HG02852 (cell line): ENCODE results near the gene C10orf105.

Experiments
- ATAC-seq: cut with Tn5 transposase; IDR thresholded peaks from one replicate; pipeline ENCODE4 v1.9.1; 2021; ENCODE audit warnings: mild to moderate bottlenecking, moderate library complexity; ENCODE audit not compliant: unreplicated experiment

C10orf105 gene

DNA sequence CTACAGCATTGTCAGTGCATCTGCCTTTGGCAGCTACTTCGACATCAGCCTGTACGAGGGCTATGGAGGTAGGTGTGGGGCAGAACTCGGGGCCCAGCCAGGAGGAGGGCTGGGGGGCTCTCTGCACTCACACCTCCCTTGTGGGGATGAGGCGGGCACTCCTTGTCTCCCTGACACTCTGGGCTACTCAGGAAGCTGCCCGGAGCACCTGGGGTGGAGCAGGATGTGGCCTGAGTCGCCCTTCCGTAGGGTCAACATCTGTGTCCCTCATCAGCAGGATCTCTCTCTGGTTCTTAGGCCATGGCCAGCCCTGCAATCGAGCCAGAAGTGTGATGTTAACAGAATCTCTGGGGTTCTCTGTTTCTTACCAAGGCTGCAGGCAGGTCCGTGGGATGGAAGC, 40.2 kb downstream of the C10orf105 start:
- no peak for ATAC-seq

DNA sequence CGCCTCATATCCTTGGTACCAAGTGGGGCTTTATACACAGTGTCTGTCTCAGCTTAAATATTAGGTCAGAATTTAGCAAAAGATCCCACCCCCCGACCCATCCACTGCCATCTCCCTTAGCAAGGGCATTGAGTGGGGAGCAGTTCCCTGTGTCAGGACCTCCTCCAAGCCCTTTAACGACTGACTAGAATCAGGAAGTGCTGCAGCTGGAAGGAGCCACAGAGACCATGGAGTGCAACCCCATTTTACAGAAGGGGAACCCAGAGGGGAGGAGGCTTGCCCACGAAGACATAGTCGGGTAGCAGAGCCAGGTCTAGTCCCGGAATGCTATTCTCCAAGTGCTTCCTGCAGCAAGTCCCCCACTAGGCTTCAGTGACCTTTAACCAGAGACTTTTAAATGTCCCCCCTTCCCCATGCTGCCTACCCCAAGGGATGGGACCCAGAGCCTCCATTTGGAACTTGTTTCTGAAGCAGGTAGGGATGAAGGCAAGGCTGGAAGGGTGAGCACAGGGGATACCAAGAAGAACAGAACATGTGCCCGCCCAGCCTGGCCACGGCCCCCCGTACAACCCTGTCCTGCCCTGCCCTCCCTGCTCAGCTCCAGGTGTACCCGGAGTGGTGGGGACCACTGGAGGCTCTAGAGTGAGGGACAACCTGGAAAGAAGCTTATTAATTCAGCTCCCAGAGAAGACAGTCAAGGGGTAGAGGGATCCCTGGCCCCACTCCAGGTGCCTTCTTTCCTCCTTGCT, 41.3 kb downstream of the C10orf105 start:
- ATAC-seq = no peak

- ATAC-seq = no peak
Observed at GRCh38 chr10:71677261-71677660, 42.3 kb downstream of the C10orf105 start.

- no peak for ATAC-seq
Observed at GRCh38 chr10:71675295-71675970, 44.1 kb downstream of the C10orf105 start.

GRCh38 chr10:71671994-71672946, 47.3 kb downstream of the C10orf105 start:
- ATAC-seq = no peak

DNA sequence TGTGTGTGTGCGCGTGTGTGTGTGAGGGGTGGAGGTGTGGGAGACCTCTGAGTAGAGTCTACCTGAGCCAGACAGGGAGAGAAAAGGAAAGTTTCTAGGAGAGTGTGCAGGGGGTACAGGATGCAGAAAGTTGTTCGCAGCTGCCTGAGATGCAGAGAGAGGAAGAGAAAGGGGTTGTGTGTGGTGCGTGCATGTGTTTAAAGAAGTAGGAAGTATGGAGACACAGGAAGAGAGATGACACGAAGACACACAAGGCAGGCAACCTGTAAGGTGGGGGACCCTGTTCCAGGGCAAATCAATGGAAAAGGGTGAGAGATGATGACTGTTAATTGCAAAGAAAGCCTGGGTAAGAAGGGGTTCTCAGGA, 52.2 kb downstream of the C10orf105 start:
- no peak for ATAC-seq

GRCh38 chr10:71666639-71667386, 52.8 kb downstream of the C10orf105 start:
- no peak for ATAC-seq

DNA sequence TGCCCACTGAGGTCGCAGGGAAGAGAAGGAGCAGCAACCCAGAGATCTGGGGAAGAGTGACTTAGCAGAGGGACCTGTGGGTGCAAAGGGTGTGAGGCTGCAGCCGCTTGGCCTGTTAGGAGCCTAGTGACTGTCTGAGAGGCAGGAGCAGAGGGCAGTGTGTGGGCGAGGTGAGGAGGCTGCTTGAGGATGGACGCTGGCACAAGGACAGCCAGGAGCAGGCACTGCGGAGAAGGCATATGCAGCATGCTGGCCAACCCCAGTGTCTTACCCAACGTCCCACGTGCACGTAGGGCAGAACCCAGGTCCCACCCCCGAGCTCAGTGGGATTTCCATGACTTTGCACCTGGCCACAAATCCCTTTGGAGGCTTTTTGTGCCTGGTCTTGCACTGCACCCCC, 54.1 kb downstream of the C10orf105 start:
- ATAC-seq = no peak

DNA sequence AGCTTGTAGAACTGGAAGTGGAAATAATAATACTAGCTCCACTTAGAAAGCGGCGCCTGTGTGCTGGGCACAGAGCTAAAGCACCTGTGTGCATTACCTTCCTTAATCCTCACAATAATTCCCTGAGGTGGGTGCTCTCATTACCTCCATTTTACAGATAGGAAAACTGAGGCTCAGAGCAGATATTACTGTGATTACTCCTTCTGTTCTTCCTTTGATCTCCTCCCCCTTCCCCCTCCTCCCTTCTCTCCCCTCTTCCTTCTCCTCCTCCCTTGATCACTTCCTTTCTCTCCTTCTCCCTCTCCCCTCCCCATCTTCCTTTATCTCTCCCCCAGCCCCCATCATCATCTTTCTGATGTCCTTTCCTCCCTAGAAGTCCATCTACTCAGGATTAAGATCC, 55.0 kb downstream of the C10orf105 start:
- ATAC-seq = no peak

DNA sequence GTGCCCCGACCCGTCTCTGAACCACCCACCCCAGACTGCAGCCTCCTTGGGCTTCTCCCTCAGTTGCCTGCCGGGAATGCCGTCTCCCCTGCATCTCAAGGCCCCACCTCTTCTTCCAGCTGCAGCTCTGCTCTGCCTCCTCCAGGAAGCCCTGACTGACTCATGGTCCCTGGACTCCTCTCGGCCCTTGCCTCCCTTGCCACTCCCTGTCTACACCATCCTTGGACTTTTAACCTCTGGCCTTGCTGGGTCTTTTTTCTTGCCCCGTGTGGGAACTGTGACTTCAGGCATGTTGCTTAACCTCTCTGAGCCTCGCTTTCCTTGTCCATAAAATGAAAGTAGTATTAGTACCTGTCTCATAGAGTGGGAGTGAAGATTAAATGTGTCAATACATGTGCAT, 56.3 kb downstream of the C10orf105 start:
- ATAC-seq = no peak

DNA sequence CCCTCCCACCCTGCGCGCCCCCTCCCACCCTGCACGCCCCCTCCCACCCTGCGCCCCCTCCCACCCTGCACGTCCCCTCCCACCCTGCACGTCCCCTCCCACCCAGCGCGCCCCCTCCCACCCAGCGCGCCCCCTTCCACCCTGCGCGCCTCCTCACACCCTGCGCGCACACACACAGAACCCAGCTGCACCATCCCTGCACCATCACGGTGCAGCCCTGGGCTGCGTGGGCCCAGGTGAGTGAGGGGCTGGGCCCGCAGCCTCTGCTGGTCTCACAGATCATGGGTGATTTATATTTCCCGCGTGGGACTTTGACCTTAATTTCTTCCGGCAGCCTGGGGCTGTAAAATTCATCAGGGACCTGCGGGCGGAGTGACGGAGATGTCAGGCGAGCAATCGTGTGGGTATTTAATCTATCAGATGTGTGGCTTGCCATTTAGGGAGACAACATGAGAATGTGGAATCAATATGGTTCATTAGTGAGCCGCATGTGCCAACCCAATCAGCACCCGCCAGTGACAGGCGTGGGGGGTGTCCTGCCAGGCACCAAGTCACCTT, 57.7 kb downstream of the C10orf105 start:
- no peak for ATAC-seq
